GM18508 (cell line): Measurements from ENCODE around the gene RFX2.
"Not testable (repeated sequence)": the region's sequence is repeated elsewhere in the genome, so short reads cannot be mapped to it uniquely, and the experiment has no call there.

Source experiments
- ATAC-seq: cut with Tn5 transposase; IDR thresholded peaks from one replicate; pipeline ENCODE4 v1.9.1; 2021; ENCODE audit warnings: moderate number of reproducible peaks; ENCODE audit not compliant: insufficient read depth, unreplicated experiment

The RFX2 gene

GRCh38 chr19:6020166-6020882, 90.0 kb downstream of the RFX2 start:
- ATAC-seq, result no peak

GRCh38 chr19:6018786-6019185, 91.5 kb downstream of the RFX2 start:
- no peak for ATAC-seq

GRCh38 chr19:6017576-6017975, 92.7 kb downstream of the RFX2 start:
- ATAC-seq, result no peak

GRCh38 chr19:6015841-6016545, 94.3 kb downstream of the RFX2 start:
- no peak for ATAC-seq

DNA sequence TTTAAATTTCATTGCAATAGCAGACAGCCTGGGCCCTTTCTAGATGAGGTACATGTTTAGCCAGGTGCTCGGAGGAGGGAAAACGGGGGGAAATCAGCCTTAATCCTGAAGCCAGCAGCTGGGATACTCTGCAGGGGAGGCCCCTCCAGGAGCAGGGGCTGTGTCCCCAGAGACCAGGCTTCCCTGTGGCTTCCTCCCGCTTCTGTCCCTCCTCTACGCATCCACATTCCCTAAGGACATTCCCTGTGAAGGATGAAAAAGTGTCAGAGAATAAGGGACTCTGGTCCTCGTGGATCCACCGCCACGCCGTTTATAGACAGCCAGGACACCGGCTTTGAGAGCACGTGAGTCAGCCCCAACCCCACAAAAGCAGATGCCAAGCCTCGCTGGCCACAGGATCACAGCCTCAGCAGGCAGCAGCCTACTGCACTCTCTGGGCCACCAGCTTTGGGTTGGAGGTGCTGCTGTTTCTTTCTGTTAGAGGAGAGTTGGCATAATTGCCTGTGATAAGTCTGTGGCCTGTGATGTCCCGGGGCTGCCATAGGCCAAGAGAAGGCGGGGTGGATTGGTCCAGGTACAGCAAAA, 95.7 kb downstream of the RFX2 start:
- ATAC-seq, result no peak

DNA sequence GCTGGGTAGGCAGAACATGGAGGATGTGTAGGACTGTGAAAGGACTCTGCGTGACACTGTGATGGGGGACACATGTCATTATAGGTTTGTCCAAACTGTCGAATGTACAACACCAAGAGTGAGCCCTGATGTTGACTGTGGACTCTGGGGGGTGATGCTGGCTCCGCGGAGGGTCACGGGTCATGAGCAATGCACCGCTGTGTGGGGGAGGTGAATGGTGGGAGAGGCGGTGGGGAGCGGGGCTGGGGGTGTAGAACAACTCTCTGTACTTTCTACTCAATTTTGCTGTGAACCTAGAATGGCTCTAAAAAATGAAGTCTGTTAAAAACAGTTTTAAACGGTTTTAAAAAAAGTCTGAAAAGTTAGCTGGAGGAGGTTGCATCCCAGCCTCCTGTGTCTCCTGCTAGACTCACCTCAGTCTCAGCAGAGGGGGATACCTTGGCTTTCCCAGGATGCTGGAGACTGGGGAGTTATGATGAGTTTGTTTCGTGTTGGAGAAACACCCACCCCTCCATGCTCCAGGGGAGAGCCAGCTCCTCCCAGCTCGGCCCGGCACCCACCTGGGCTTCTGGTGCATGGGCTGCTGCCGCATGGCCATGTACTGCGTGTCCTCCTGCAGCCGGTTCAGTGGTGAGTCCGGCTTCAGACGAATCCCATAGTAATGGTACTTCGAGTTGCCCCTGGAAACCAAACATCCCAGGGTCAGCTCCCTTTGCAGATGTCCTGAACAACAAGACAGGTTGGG, 97.7 kb downstream of the RFX2 start:
- ATAC-seq, result no peak

DNA sequence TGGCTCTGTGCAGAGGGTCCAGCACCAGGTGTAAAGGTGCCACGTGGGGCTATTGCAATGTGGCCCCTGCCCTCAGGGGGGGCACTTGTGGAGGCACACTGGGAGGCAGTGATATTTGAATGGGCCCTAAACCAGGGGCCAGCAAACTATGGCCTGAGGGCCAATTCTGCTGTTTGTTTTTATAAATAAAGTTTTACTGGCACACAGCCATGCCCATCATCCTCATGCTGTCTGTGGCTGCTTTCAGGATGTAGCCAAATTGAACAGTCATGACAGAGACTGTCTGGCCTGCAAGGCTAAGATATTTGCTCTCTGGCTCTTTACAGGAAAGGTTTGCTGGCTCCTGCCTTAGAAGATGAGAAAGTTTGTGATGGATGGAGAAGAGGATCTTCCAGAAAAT, 98.5 kb downstream of the RFX2 start:
- no peak for ATAC-seq

- no peak for ATAC-seq
Measured at GRCh38 chr19:6011206-6011605, 99.1 kb downstream of the RFX2 start.

- ATAC-seq, result no peak
Measured at GRCh38 chr19:6010107-6010506, 100.2 kb downstream of the RFX2 start.

DNA sequence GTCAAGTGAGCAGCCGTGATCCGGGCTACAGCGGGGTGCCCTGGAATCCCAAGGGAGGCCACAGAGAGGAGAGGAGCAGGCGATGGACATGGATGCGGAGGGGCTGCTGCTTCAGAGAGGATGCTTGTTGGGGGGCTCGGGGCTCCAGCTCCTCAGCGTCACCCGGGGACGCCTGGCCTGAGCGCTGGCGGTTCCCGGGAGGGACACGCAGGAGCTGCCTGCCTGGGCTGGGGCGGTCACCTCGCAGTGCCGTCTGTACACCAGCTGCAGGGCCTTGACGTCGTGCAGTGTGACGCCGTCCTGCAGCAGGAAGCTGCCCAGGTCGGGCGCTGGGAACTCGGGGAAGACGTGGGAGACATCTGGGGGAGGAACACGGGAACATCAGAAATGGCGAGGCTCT, 102.4 kb downstream of the RFX2 start:
- ATAC-seq, result no peak

DNA sequence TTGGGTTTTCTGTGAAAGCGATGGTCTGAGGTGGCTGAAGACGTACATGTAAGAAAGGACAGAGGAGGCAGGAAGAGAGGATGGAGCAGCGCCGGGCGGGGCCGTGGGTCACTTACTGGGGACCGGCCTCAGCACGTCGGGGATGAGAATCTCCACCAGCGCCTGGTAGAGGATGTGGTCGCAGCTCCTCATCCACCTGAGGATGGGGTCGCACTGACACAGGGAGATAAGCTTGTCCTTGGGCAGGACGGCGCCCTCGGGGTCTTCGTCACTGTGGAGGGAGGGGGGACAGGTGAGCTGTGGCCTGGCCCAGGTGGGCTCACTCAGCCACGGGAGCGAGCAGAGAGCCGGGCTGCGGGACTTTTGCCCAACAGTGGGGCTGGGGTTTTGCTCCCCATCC, 103.4 kb downstream of the RFX2 start:
- ATAC-seq, result no peak

GRCh38 chr19:6006070-6006446, 104.2 kb downstream of the RFX2 start:
- not testable (repeated sequence) for ATAC-seq

- ATAC-seq, result no peak
Measured at GRCh38 chr19:6005321-6006069, 104.8 kb downstream of the RFX2 start.

- no peak for ATAC-seq
Measured at GRCh38 chr19:6003976-6004375, 106.3 kb downstream of the RFX2 start.

DNA sequence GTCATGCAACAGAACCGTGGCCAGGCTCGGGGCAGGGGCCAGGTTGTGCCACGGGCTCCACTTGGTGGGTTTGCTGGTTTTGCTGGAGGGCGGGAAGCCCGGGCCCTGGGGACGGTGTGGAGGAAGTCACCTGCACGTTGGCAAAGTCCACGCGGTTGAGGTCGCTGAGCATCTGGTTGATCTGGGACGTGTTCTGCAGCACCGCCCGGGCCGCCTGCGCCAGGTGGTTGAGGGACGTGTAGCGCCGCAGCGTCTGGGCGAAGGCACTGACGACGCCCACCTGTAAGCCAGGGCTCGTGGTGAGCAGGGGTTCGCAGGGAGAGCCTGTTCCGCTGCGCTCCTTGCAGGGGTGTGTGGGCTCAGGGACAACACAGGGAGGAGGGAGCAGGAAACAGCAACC, 107.7 kb downstream of the RFX2 start:
- no peak for ATAC-seq

- no peak for ATAC-seq
Measured at GRCh38 chr19:6000228-6000847, 110.0 kb downstream of the RFX2 start.

GRCh38 chr19:5999693-6000092, 110.6 kb downstream of the RFX2 start:
- no peak for ATAC-seq

GRCh38 chr19:5997371-5997770, 112.9 kb downstream of the RFX2 start:
- ATAC-seq, result no peak

DNA sequence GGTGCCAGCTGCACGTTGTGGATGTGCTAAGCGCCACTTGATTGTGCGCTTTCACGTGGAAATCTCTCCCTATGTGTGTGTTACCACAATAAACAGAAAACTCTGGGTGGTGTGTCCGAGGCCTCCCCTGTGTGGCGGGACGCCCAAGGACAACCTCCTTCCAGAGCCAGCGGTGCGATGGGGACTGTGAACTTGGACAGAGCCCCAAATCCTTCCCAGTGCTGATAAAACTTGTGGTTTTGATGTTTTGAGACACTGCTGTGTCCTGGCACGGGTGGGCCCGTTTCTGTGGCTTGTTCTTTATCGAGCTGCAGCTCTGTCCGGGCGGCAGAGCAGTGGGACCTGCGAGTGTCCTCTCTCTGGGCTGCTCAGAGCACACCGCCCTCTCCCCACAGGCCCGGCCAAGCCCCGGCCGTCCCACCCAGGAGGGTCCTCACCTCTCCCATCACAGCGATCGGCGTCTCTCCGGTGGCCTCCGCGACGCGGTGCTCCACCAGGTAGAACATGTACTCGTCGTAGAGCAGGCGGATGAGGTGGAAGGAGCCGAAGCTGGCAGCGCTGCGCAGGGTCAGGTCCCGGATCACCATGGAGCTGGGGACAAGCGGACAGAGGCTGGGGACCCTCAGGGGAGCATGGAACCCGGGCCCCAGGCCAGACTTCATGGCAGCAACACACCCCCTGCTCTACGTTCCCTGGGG, 113.5 kb downstream of the RFX2 start:
- ATAC-seq, result no peak
